GM06990 (cell line): Measurements from ENCODE around the gene FES.
A peak's percentile ranks its signal among the peaks of the same experiment; 100 is the strongest.

Source experiments
- DNase-seq: peaks from one replicate; pipeline ENCODE4 v3.0.0-alpha.2; 2011; ENCODE audit not compliant: insufficient read length; ENCODE audit errors: extremely low read depth
- H3K27me3 ChIP-seq: replicated peaks from 2 replicates; pipeline ENCODE4 v1.6.0; 2011; ENCODE audit warnings: low read length; ENCODE audit not compliant: control insufficient read depth, insufficient read depth
- H3K36me3 ChIP-seq: 2 replicates; pipeline ENCODE4 v1.5.1; 2011; ENCODE audit warnings: low read length; ENCODE audit not compliant: control insufficient read depth, insufficient read depth
- H3K4me3 ChIP-seq: replicated peaks from 2 replicates; pipeline ENCODE4 v1.5.1; 2011; ENCODE audit warnings: low read depth, mild to moderate bottlenecking, control low read depth, low read length
- TF ChIP-seq, protein P1 (sequence below): IDR thresholded peaks from 2 replicates; pipeline ENCODE4 v1.5.1; 2011; ENCODE audit warnings: low read length, control low read depth, mild to moderate bottlenecking, inconsistent platforms; ENCODE audit not compliant: insufficient read depth, poor library complexity, severe bottlenecking

Gene FES

DNA sequence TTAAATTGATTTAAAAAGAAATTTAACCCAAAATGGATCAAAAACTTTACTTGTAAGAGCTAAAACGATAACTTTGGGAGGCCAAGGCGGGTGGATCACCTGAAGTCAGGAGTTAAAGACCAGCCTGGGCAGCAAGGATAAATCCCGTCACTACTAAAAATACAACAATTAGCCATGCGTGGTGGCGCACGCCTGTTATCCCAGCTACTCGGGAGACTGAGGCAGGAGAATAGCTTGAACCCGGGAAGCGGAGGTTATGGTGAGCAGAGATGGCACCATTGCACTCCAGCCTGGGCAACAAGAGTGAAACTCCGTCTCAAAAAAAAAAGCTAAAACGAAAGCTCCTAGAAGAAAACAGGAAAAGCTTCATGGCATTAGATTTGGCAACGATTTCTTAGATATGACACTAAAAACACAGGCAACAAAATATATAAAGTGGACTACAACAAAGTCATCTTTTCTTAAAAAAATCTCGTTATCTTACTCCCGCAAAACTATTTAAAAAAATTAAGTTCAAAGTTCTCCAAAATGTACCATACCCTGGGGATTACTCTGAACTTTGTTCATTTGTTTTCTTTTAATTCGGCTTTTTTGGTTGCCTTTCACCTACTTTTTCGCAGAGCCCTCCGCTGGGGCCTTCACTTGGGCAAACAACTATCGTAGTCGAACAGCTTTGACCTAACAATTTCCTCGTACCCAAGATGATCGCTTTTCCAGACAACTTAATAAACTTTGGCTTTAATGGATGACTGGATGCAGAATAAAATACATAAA is 45.1 kb downstream of the FES start:
- DNase-seq = no peak
- TF ChIP-seq, protein P1, sequence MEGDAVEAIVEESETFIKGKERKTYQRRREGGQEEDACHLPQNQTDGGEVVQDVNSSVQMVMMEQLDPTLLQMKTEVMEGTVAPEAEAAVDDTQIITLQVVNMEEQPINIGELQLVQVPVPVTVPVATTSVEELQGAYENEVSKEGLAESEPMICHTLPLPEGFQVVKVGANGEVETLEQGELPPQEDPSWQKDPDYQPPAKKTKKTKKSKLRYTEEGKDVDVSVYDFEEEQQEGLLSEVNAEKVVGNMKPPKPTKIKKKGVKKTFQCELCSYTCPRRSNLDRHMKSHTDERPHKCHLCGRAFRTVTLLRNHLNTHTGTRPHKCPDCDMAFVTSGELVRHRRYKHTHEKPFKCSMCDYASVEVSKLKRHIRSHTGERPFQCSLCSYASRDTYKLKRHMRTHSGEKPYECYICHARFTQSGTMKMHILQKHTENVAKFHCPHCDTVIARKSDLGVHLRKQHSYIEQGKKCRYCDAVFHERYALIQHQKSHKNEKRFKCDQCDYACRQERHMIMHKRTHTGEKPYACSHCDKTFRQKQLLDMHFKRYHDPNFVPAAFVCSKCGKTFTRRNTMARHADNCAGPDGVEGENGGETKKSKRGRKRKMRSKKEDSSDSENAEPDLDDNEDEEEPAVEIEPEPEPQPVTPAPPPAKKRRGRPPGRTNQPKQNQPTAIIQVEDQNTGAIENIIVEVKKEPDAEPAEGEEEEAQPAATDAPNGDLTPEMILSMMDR = no peak
- Histone ChIP-seq H3K27me3 (no peaks in the 10 kb centered on the region), H3K36me3 (no peaks in the 10 kb centered on the region), H3K4me3 (peak overlapping the region; percentile 82)

DNA sequence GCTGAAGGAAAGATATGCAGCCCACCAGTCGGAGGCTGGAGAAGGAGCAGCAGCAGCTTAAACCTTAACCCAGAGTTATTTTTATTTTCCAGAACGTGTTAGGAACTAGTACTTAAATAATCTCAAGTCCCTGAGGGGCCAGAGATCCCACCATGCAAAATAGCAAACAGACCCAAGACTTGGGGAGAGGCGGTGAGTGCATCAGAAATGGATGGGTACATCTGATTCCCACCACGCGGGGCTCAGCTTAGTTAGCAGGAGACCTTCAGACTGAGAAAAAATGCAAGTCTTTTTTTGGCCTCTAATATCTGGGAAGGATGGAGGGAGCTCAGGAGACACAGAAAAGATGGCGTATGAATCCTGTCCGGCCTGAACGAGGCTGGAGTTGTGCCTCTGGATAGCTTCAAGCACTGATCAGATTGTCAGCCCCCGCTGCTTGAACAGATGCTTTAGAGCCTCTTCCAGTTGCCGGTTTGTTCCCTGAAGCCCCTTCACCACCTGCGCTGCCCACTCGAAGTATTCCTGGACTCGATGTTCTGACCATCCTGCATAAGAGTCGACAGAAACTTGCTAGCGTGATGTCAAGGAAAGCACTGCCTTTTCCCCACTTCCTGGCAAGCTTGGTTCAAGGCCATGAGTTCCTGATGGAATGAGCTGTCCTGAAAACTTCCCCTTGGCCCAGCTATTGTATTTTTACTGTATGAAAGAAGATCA is 46.7 kb downstream of the FES start:
- Histone ChIP-seq H3K36me3 (no peaks in the 10 kb centered on the region), H3K4me3 (peak overlapping the region; percentile 82), H3K27me3 (no peaks in the 10 kb centered on the region)
- peak; percentile 41 for DNase-seq
- TF ChIP-seq, protein P1 = no peak

DNA sequence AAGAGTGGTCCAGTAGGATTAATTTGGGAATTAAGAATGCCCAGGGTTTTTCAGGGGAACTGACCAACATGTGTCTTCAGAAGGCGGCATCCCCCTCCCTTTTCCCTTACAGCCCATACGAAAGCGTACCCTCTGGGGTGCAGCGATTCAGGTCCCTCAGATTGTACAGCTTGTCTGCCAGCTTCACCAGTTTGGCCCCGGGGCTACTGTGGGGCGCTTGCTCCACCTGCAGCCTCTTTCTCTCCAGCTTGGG is 47.2 kb downstream of the FES start:
- DNase-seq = no peak
- Histone ChIP-seq H3K4me3 (peak overlapping the region; percentile 82), H3K27me3 (no peaks in the 10 kb centered on the region), H3K36me3 (no peaks in the 10 kb centered on the region)
- TF ChIP-seq, protein P1 = no peak

DNA sequence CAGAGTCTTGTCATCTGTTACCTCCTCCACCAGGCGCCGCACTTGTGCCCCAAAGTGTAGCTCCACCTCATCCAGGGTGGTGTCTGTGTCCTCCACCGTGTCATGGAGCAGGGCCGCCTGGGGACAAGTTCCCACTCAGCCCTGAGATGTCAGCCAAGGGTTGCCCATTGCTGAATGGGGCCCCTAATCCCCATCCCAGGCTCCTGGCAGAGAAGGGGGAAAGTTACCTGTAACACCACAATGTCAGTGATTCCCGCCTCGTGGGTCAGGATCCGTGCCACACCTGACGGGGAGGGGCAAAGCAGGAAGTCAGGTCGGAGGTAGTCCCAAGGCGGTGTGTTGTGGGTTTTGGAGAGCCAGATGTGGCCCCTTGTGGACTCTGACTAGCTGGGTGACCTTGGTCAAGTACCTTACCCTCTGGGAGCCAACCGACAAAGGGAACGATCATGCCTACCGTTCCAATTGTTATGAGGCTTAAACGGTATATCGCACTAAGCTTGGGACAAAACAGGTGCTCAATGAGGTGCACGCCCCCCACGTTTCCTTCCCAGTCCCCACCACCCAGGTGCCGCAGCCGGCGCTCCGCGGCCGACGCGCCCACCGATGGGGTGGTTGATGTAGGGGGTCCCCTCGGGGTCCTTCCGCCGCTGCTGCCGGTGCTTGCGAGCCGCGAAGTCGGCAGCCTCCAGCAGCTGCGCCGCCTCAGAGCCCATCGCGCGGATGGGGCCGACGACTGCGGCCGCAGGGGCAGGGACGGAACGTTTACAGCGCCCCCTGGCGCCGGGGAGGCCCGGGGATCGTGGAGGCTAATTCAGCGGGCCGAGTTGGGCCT is 47.7 kb downstream of the FES start, which contains the start of gene HDDC3:
TSS of gene HDDC3 (minus strand) at position 722 of the 832 bp plus-strand sequence. CDS start at position 713, 9 bp downstream.
- TF ChIP-seq, protein P1 = peak; percentile 94
- no peaks in the 10 kb centered on the region; the same call in 1 of the 2 replicates for H3K36me3 ChIP-seq
- peak; percentile 92 for DNase-seq
- no peaks in the 10 kb centered on the region for H3K27me3 ChIP-seq
- H3K4me3 ChIP-seq = peak within 1 kb of the TSS; percentile 82

DNA sequence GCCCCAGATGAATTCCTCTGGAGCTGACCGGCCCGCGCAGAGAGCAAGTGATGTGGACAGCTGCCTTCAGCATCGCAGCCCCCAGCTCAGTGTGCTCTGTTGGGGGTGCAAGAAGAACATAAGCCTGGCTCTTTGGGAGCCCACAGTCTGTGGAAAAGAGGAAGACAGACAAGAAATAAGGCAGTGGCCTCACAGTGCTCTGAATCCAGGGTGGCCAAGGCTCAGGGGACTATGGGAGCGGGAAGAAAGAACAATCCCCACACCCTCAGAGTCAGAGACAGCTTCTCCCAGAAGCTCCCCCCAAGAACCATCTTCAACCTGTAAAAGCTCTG is 48.3 kb downstream of the FES start:
- Histone ChIP-seq H3K4me3 (no peak overlapping the region; the same call in 1 of the 2 replicates), H3K36me3 (no peaks in the 10 kb centered on the region; the same call in 1 of the 2 replicates), H3K27me3 (no peaks in the 10 kb centered on the region)
- TF ChIP-seq, protein P1 = no peak
- no peak for DNase-seq
